HL-60 (cell line): Measurements from ENCODE around the gene HIPK2.

Source experiments
- GABPA ChIP-seq: IDR thresholded peaks from 2 replicates; pipeline ENCODE4 v1.6.1; 2012; ENCODE audit warnings: low read depth
- POLR2AphosphoS5 ChIP-seq: IDR thresholded peaks from 2 replicates; pipeline ENCODE4 v1.6.1; 2012; ENCODE audit warnings: low read depth
- SPI1 ChIP-seq: IDR thresholded peaks from 2 replicates; pipeline ENCODE4 v1.6.1; 2012; ENCODE audit warnings: low read depth, mild to moderate bottlenecking, borderline replicate concordance
- TF ChIP-seq, protein P1 (sequence below): IDR thresholded peaks from one replicate; pipeline ENCODE4 v1.5.1; 2011; ENCODE audit warnings: low read length, control low read depth, inconsistent platforms; ENCODE audit not compliant: insufficient read depth
- TF ChIP-seq, protein P2 (sequence below): IDR thresholded peaks from 2 replicates; pipeline ENCODE4 v1.6.1; 2012; ENCODE audit warnings: low read depth; ENCODE audit not compliant: insufficient replicate concordance

DNA sequence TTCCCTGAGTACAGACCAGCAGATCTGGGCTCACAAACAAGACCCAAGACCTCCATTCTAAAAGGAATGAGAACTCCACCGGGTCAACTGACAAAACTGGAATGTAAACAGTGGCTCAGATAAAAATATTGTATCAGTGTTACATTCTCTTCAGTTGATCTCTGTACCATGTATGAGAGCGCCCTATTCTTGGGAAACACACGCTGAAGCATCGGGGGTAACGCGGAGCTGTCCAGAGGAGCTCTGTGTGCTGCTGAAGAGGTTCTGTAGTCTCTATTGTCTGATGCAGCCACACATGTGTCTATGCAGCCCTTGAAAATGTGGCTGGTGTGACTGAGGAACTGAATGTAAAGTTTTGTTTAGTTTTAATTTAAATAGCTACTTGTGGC is 39.7 kb downstream of the HIPK2 start:
- TF ChIP-seq, protein P1, sequence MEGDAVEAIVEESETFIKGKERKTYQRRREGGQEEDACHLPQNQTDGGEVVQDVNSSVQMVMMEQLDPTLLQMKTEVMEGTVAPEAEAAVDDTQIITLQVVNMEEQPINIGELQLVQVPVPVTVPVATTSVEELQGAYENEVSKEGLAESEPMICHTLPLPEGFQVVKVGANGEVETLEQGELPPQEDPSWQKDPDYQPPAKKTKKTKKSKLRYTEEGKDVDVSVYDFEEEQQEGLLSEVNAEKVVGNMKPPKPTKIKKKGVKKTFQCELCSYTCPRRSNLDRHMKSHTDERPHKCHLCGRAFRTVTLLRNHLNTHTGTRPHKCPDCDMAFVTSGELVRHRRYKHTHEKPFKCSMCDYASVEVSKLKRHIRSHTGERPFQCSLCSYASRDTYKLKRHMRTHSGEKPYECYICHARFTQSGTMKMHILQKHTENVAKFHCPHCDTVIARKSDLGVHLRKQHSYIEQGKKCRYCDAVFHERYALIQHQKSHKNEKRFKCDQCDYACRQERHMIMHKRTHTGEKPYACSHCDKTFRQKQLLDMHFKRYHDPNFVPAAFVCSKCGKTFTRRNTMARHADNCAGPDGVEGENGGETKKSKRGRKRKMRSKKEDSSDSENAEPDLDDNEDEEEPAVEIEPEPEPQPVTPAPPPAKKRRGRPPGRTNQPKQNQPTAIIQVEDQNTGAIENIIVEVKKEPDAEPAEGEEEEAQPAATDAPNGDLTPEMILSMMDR: no peak
- TF ChIP-seq POLR2AphosphoS5 (no peak), SPI1 (no peak), GABPA (no peak)
- TF ChIP-seq, protein P2, sequence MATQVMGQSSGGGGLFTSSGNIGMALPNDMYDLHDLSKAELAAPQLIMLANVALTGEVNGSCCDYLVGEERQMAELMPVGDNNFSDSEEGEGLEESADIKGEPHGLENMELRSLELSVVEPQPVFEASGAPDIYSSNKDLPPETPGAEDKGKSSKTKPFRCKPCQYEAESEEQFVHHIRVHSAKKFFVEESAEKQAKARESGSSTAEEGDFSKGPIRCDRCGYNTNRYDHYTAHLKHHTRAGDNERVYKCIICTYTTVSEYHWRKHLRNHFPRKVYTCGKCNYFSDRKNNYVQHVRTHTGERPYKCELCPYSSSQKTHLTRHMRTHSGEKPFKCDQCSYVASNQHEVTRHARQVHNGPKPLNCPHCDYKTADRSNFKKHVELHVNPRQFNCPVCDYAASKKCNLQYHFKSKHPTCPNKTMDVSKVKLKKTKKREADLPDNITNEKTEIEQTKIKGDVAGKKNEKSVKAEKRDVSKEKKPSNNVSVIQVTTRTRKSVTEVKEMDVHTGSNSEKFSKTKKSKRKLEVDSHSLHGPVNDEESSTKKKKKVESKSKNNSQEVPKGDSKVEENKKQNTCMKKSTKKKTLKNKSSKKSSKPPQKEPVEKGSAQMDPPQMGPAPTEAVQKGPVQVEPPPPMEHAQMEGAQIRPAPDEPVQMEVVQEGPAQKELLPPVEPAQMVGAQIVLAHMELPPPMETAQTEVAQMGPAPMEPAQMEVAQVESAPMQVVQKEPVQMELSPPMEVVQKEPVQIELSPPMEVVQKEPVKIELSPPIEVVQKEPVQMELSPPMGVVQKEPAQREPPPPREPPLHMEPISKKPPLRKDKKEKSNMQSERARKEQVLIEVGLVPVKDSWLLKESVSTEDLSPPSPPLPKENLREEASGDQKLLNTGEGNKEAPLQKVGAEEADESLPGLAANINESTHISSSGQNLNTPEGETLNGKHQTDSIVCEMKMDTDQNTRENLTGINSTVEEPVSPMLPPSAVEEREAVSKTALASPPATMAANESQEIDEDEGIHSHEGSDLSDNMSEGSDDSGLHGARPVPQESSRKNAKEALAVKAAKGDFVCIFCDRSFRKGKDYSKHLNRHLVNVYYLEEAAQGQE: no peak
